Stimulated activated effector memory CD8-positive, alpha-beta T cell treated with anti-CD3 and anti-CD28 coated beads, Interleukin-12 subunit alpha, Interleukin-12 subunit beta, amount 100 ng/mL, for 72 hours (primary cell): ENCODE data around the gene DYNC1H1.
"Not testable (repeated sequence)": the region's sequence is repeated elsewhere in the genome, so short reads cannot be mapped to it uniquely, and the experiment has no call there.

Experiments
- ATAC-seq: fragments of 150-1000 bp; cut with Tn5 transposase; 2 replicates; pipeline ENCODE4 v1.10.0; 2021
- DNase-seq, 2 donors: peaks; one replicate each; pipeline ENCODE4 v3.0.0; 2021 to 2022; ENCODE audit warnings: low spot score in 2 of 2
- H3K27ac Mint-ChIP-seq: one replicate; pipeline ENCODE4 v1.8.0; 2022; ENCODE audit warnings: mild to moderate bottlenecking, mixed read lengths
- H3K36me3 Mint-ChIP-seq: one replicate; pipeline ENCODE4 v1.8.0; 2022; ENCODE audit warnings: mild to moderate bottlenecking, mixed read lengths
- H3K4me1 Mint-ChIP-seq: one replicate; pipeline ENCODE4 v1.8.0; 2022; ENCODE audit warnings: mixed read lengths
- H3K4me3 Mint-ChIP-seq: one replicate; pipeline ENCODE4 v1.8.0; 2022; ENCODE audit warnings: mild to moderate bottlenecking, mixed read lengths
- H3K9me3 Mint-ChIP-seq: one replicate; pipeline ENCODE4 v1.8.0; 2022; ENCODE audit warnings: mixed read lengths

DYNC1H1 gene

DNA sequence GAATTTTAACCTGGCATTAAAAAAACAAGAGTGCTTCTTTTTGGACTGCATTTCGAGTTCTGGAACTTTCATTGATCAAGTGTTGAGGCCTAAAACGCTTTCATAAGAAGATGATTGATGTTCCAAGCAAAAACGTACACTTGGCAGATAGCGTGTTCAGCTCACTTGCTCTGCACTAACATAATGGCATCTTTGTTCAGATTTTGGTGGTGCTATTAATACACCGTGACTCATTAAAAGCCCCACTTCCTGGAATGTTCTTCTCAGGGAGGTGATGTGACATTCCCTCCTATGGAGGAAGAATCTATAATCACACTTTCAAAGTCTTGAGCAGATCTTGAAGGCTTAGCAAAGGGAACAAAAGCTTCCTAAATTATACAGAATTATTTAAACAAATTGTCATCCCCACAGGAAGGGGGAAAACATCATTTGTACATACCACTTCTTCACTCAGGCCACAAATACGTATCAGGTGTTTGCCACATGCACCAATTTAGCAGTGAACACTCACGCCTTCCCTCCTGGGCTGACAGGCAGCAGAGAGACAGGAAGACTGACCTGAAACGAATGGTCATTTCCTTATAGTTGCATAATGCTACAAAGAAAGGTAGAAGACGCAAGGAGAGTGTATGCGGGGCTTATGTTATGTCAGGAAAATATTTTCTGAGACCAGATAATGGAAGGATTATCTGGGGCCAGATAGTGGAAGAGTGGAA is 107.1 kb downstream of the DYNC1H1 start:
- H3K4me3 Mint-ChIP-seq, result no peak overlapping the region
- peaks cover 14% of the 10 kb centered on the region for H3K4me1 Mint-ChIP-seq
- H3K36me3 Mint-ChIP-seq, result peaks cover 7% of the 10 kb centered on the region
- peak overlapping the region; percentile 8 for H3K27ac Mint-ChIP-seq
- DNase-seq, result no peak
- ATAC-seq, result no peak
- H3K9me3 Mint-ChIP-seq, result no peaks in the 10 kb centered on the region

DNA sequence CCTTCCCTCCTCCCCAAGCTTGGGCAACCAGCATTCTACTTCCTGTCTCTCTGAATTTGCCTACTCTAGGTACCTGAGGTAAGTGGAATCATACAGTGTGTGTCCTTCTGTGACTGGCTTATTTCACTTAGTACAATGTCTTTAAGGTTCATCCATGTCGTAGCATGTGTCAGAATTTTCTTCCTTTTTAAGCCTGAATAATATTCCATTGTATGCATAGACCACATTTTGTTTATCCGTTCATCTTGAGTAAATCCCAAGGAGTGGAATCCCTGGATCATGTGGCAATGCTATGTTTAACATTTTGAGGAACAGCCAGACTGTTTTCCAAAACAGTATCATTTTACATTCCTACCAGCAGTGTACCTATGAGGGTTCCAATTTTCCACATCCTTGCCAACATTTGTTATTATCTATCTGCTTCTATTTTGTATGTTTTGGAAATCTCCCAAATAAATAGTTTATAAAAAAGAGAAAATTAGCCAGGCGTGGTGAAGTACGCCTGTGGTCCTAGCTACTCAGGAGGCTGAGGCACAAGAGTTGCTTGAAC is 110.1 kb downstream of the DYNC1H1 start:
- peaks cover 17% of the 10 kb centered on the region for H3K4me1 Mint-ChIP-seq
- peak overlapping the region; percentile 12 for H3K27ac Mint-ChIP-seq
- H3K9me3 Mint-ChIP-seq, result no peaks in the 10 kb centered on the region
- ATAC-seq (no peak), DNase-seq (no peak)
- H3K4me3 Mint-ChIP-seq, result no peak overlapping the region
- peaks cover 36% of the 10 kb centered on the region for H3K36me3 Mint-ChIP-seq

DNA sequence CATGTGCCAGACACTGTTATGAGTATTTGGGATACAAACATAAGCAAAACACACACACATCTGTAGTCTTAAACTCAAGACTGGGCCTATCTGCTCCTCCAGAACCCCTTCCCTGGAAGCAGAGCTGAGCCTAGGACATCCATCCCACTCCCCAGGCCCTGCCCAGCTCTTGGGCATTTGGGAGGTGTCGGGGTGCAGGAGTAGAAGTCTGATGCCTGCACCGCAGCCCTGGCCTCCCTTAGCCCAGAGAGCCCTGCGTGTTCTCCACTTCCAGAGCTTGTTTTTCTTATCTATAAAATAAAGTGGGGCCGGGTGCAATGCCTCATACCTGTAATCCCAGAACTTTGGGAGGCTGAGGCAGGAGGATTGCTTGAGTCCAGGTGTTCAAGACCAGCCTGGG is 110.8 kb downstream of the DYNC1H1 start:
- DNase-seq (no peak), ATAC-seq (no peak)
- Mint-ChIP-seq H3K36me3 (peaks cover 43% of the 10 kb centered on the region), H3K27ac (no peak overlapping the region), H3K4me1 (peaks cover 17% of the 10 kb centered on the region), H3K4me3 (no peak overlapping the region), H3K9me3 (no peaks in the 10 kb centered on the region)

DNA sequence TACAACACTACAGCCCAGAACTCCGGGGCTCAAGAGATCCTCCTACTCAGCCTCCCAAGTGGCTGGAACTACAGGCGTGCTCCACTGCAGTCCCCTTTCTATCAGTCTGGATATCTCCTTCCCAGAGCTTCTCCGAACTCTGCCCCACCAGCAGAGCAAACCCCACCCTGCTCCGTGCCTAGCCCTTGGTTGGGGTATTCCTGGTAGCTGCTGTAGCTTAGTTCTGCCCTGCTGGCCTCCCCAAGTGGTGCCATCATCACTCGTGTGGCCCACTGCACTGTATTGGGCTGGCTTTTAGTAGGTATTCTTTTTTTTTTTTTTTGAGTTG is 113.0 kb downstream of the DYNC1H1 start:
- DNase-seq (no peak), ATAC-seq (peak; percentile 29)
- no peaks in the 10 kb centered on the region for H3K9me3 Mint-ChIP-seq
- H3K4me1 Mint-ChIP-seq, result peaks cover 21% of the 10 kb centered on the region
- no peak overlapping the region for H3K4me3 Mint-ChIP-seq
- peaks cover 65% of the 10 kb centered on the region for H3K36me3 Mint-ChIP-seq
- H3K27ac Mint-ChIP-seq, result peak overlapping the region; percentile 11

DNA sequence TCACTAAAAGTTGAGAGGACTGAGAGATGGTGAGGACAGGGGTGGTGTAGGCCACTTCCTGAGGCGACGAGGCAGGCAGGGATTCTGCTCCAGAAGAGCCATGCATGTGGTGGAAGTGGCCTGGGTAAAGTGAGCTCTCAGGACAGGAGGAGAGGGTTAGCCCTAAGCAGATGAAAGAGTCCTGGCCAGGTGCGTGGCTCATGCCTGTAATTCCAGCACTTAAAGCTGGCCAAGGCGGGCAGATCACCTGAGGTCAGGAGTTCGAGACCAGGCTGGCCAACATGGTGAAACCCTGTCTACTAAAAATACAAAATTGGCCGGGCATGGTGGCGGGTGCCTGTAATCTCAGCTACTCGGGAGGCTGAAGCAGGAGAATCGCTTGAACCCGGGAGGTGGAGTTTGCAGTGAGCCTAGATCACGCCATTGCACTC is 114.0 kb downstream of the DYNC1H1 start:
- H3K9me3 Mint-ChIP-seq, H3K4me3 Mint-ChIP-seq, DNase-seq: not testable (repeated sequence)
- peak; percentile 22 for ATAC-seq
- Mint-ChIP-seq H3K36me3 (peaks cover 75% of the 10 kb centered on the region), H3K27ac (peak overlapping the region; percentile 11), H3K4me1 (peaks cover 31% of the 10 kb centered on the region)

DNA sequence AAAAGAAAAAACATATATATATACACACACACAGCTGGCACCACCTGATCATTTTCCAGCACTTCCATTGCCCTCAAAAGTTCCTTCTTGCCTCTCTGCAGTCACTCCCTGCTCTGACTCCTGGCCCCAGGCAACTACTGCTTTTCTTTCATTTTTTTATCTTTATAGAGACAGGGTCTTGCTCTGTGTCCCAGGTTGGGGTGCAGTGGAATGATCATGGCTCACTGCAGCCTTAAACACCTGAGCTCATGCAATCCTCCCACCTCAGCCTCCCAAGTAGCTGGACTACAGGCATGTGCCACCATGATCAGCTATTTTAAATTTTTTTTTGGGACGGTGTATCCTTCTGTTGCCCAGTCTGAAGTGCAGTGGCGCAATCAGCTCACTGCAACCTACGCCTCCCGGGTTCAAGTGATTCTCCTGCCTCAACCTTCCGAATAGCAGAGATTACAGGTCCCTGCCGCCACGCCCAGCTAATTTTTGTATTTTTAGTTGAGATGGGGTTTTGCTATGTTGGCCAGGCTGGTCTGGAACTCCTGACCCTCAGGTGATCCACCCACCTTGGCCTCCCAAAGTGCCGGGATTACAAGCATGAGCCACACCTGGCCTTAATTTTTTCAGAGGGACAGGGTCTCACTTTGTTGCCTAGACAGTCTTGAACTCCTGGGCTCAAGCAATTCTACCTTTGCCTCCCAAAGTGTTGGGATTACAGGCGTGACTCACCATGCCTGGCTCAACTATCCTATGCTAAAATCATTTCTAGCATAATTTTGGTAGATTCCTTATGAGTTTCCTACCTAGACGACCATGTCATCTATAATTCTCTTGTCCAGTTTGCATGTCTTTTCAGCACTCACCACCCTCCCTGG is 114.7 kb downstream of the DYNC1H1 start:
- no peak overlapping the region for H3K4me3 Mint-ChIP-seq
- peaks cover 38% of the 10 kb centered on the region for H3K4me1 Mint-ChIP-seq
- peaks cover 82% of the 10 kb centered on the region for H3K36me3 Mint-ChIP-seq
- H3K27ac Mint-ChIP-seq, result peak overlapping the region; percentile 11
- DNase-seq, result no peak
- ATAC-seq, result peak; percentile 3
- H3K9me3 Mint-ChIP-seq, result no peaks in the 10 kb centered on the region

DNA sequence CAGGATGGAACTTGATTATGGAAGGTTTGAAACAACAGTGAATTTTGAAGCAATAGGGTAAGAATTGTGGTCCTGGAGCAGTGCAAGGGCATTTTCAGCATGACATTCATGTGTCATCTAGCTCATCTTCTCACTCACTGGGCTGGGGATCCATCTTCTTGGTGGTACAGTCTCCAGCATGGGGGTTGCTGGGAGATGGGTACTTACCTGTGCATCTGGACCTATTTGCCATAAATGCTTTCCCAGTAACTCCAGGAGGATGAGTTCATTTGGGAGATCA is 115.3 kb downstream of the DYNC1H1 start:
- H3K4me3 Mint-ChIP-seq, result no peak overlapping the region
- DNase-seq (no peak), ATAC-seq (no peak)
- peaks cover 87% of the 10 kb centered on the region for H3K36me3 Mint-ChIP-seq
- H3K4me1 Mint-ChIP-seq, result peaks cover 42% of the 10 kb centered on the region
- H3K27ac Mint-ChIP-seq, result no peak overlapping the region
- H3K9me3 Mint-ChIP-seq, result no peaks in the 10 kb centered on the region

DNA sequence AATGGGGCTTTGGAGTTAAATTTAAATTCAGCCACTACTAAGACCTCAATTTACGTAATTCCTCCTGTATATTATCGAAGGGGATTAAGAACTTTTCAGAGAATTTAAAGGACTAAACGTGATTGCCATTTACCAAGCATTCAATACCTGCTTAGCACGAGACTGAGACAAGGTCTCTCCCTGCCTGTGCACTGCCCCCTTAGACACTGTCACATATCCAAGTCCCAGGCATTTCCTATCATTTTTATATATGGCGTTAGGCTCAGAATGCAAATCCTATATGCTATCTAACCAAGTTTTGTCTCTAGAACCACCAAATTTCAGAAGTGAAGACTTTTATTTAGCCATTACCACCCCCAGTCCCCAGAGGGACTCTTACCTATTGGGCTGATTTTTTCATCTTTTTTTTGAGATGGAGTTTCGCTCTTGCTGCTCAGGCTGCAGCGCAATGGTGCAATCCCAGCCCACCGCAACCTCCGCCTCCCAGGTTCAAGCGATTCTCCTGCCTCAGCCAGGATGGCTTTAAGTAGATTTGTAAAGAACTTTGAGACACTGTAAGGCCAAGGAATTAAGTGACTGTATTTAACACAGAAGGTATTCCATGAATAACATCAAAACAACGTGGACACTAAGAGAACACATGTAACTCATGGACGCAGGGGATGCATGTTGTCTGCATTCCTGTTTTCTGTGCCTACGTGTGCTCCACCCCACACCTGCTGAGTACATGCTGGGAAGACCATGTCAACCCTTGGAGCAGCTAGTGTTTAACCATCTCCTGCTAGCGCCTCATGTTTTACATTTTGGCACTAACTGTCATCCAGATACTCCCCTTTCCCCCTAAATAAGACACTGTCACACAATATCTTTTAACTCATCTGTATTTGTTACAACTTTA is 116.1 kb downstream of the DYNC1H1 start:
- Mint-ChIP-seq H3K9me3 (no peaks in the 10 kb centered on the region), H3K27ac (no peak overlapping the region), H3K4me1 (peaks cover 49% of the 10 kb centered on the region), H3K4me3 (no peak overlapping the region), H3K36me3 (peaks cover 95% of the 10 kb centered on the region)
- DNase-seq (no peak), ATAC-seq (no peak)

DNA sequence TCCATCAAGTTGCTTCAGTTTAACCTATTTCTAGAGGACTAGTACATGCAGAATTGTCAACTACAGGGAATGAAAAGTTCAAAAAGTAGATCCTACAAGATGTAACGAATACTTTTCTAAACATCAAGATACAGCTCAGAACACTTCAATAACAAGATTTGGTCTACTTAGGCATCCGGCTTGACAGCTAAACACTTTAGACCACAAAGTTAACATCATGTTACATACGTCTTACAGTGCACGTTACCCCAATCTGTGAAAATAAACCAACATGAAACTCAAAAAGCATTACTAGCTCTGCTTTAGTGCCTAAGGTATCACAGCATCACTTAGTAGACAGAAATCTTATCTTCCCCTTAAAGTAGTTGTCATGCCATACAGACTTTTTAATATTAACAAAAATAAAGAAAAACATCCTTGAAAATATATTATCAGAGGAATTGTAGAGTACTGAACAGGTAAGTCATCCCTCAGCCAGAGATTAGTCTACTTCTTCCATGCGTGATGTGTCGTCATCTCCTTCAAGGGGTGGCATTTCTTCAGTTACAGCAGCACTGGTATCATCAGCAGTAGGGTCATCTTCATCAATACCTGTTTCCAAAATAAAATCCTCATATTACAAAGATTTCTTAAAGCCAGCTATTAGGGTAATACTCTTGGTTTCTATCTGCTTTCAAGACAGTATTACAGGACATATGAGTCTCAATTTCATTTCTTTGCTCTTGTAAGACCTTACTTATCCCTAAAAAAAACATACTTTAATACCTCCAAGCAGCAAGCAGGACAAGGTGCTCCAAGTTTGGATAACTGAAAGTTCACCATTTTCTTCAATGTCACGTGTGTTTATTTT is 117.1 kb downstream of the DYNC1H1 start:
- H3K36me3 Mint-ChIP-seq, result peaks cover 99% of the 10 kb centered on the region
- peaks cover 53% of the 10 kb centered on the region for H3K4me1 Mint-ChIP-seq
- H3K9me3 Mint-ChIP-seq, result no peaks in the 10 kb centered on the region
- DNase-seq, result no peak
- no peak for ATAC-seq
- peak overlapping the region; percentile 58 for H3K27ac Mint-ChIP-seq
- H3K4me3 Mint-ChIP-seq, result peak overlapping the region; percentile 69

DNA sequence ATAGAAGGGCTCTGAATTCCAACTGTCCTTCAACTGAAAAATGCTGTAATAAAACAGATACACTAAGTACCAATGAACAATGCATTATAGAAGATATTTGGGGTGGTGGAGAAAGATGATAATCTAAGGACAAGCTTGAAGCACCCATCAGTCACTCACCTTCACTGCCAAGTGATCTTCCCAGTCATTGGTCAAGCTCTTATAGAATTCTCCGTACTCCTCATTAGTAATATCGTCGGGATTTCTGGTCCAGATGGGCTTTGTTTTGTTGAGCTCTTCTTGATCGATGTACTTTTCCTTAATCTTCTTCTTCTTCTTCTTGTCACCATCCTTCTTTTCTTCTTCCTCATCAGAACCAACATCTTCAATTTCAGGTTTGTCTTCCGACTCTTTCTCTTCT is 120.1 kb downstream of the DYNC1H1 start:
- ATAC-seq, DNase-seq, H3K9me3 Mint-ChIP-seq: not testable (repeated sequence)
- peak overlapping the region; percentile 69 for H3K4me3 Mint-ChIP-seq
- peaks cover 62% of the 10 kb centered on the region for H3K4me1 Mint-ChIP-seq
- peaks cover 95% of the 10 kb centered on the region for H3K36me3 Mint-ChIP-seq
- H3K27ac Mint-ChIP-seq, result peak overlapping the region; percentile 58

DNA sequence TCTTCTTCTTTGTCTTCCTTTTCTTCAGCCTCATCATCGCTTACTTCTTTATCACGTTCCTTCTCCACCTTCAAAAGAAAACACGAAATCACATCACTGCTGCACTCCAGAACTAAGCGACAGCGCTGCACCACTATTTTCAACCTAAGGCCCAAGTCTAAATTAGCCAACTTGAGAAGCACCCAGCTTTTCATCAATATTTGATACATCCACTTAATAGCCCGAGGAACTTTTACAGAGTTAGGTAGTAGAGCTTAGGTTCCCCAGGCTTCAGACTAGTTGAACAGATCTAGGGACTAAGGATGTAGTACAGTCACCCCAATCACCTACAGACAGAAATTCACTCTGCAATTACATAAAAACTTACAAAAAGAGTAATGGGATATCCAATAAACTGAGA is 120.6 kb downstream of the DYNC1H1 start:
- H3K27ac Mint-ChIP-seq, result peak overlapping the region; percentile 58
- no peak for ATAC-seq
- peaks cover 66% of the 10 kb centered on the region for H3K4me1 Mint-ChIP-seq
- no peak for DNase-seq
- H3K9me3 Mint-ChIP-seq, result no peaks in the 10 kb centered on the region
- H3K36me3 Mint-ChIP-seq, result peaks cover 92% of the 10 kb centered on the region
- H3K4me3 Mint-ChIP-seq, result peak overlapping the region; percentile 69

DNA sequence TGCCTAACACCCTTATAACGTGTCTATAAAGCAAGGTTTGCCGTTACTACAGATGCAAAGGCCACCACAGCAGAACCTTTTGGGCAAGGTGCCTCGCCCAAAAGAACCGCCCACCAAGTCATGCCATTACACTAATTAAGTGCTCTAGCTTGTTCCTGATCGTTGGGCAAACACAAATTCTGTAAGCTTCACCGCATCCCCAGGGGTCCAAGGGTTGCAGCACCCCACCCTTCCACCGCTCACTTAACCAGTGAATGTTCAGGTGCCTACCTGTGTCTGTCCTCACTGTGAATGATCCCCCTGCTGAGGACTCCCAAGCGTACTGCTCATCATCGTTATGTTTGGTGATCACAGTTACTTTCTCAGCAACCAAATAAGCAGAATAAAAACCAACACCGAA is 121.1 kb downstream of the DYNC1H1 start:
- Mint-ChIP-seq H3K36me3 (peaks cover 91% of the 10 kb centered on the region), H3K9me3 (no peaks in the 10 kb centered on the region), H3K4me3 (peak overlapping the region; percentile 69), H3K27ac (peak overlapping the region; percentile 58), H3K4me1 (peaks cover 71% of the 10 kb centered on the region)
- DNase-seq, result no peak
- no peak for ATAC-seq

DNA sequence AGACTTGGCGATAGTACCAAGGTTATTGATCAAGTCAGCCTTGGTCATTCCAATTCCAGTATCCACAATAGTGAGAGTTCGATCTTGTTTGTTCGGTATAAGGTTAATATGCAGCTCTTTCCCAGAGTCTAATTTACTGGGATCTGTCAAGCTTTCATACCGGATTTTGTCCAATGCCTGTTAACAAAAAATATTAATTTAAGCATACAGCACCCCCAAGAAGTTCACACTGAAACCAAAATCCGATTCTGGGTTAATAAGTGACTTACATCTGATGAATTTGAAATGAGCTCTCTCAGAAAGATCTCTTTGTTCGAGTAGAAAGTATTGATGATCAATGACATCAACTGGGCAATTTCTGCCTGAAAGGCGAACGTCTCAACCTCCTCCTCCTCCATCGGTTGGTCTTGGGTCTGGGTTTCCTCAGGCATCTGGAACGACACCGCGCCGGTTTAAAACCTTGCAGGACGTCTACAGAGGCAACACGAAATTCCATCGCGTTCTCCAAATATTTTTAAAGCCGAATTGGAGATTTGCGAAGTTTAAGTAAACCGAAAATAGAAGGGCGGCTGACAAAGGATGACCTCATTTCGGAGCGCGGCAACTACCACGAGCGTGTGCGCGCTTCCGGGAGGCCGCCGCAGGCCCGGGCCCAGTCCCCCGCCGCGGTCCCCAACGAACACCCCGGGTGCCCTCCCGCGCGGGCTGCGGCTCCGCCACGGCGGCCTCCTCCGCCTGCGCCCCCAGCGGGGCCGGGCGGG is 121.8 kb downstream of the DYNC1H1 start:
- DNase-seq (no peak), ATAC-seq (peak; percentile 67)
- Mint-ChIP-seq H3K9me3 (no peaks in the 10 kb centered on the region), H3K4me1 (peaks cover 66% of the 10 kb centered on the region), H3K4me3 (peak overlapping the region; percentile 69), H3K27ac (peak overlapping the region; percentile 58), H3K36me3 (peaks cover 85% of the 10 kb centered on the region)

DNA sequence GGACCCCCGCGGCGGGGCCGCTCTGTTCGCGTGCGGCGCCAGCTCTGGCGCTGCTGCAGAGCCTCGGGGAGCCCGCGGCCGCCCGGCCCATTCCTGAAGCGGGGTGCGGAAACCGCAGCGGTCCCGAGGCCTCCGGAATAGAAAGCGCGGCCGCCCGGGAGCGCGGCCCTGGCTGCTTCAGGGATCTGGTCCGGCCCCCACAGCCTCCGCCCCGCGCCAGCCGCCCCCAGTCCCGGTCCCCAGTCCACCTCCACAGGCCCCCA is 122.3 kb downstream of the DYNC1H1 start:
- Mint-ChIP-seq H3K4me1 (peaks cover 64% of the 10 kb centered on the region), H3K27ac (peak overlapping the region; percentile 58), H3K4me3 (peak overlapping the region; percentile 69), H3K9me3 (no peaks in the 10 kb centered on the region), H3K36me3 (peaks cover 80% of the 10 kb centered on the region)
- ATAC-seq, result no peak
- no peak for DNase-seq
